NCI-H1417 treated with DMSO at 0.1 percent for 48 hours (cell line): ENCODE measurements around the gene PLA2G4A.
"Not testable (repeated sequence)": the region's sequence is repeated elsewhere in the genome, so short reads cannot be mapped to it uniquely, and the experiment has no call there.

ENCODE experiments used
- DNase-seq: peaks from one replicate; lab custom pipeline; 2025; lab: John Stamatoyannopoulos, UW

Gene PLA2G4A

DNA sequence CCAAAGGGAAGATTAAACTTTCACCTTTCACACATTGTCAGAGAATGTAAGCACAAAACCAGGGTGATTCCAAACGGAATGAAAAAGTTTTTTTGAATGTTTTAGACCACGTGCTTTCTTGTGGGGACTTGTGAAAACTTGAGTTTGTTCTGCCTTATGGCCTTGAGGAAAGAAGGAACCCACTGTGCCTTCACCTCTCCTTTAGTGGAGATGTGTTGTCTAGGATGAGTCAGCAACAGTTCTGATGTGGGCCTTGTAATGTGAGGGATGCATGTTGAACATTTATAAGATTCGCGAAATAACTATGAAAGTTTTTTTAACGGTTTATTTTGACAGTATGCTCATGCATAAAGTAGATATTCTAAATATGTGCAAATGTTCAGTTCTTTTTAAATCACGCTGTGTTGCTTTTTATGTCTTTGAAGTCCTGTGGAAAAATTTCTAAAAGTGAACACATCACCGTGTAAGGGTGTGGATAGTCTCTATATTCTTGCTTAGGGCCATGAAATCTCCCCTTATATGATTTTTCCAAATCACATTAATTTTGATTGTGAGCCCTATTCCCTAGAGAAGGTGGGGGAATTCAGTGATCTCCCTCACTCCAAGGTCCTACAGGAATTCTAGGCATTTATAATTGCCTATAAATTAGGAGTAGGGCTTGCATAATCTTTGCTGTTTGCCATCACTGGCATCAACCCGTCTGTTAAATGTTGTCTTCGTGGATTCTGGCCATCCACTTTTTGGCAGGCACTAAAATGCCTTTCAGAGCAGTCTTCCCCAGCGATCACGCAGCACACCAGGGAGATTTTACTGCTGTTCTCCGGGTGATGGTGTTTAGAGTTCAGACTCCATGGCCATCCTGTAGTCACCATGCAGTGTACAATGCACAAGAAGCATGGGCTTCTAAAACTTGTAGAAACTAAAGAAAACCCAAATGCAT lies 47.4 kb downstream of the PLA2G4A start:
- DNase-seq = no peak

DNA sequence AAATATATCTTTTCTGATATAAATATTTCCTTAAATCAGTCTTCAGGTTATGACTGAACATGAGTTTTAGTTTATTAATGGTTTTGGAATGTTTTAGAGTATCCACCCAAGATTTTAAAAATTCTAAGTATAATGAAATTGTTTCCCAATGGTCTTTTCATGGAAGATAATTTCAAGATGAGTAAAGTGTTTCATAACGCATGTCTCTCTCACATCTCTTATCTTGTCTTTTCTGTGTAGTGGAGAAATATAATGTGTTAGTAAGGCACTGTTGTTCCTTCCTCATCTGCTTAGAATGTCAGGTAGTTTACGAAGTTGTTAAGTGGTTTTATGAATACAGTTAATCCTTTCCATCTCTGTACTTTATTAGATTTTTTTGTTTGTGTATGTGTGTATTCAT lies 49.6 kb downstream of the PLA2G4A start:
- no peak for DNase-seq

- DNase-seq = no peak
Observed at GRCh38 chr1:186880982-186881381, 52.2 kb downstream of the PLA2G4A start.

DNA sequence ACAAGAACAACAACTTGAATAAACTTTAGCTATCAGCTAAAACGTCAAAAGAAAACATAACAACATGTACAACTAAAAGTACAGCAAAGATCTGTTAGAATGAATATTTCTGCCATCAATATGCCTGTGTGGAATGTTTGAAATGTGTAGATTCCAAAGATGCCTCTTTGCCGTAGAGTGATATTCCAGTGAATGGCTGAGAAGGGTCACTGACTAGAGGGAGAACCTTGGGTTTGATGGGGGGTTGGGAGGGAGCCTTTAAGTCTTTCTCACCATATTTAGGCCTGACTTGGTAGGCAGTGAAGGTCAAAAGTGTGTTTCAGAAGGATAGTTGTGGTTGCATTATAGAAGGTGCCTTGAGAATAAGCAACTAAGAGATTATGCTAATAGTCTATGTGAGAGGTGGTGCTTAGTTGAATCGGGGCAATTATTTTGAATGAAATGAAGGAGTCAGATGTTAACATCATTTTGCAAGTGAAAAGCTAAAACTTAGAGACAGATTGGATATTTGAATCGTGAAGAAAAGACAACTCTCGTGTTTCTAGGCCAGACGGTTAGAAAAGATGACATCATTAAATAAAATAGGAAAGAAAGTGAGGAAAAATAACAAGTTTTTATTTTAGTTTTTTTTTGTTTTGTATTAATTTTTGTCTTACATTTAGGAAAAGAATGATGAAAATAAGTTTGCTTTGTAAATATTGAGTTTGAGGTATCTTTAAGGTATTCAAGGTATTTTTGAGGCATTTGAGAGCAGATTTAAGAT lies 53.8 kb downstream of the PLA2G4A start:
- no peak for DNase-seq

DNA sequence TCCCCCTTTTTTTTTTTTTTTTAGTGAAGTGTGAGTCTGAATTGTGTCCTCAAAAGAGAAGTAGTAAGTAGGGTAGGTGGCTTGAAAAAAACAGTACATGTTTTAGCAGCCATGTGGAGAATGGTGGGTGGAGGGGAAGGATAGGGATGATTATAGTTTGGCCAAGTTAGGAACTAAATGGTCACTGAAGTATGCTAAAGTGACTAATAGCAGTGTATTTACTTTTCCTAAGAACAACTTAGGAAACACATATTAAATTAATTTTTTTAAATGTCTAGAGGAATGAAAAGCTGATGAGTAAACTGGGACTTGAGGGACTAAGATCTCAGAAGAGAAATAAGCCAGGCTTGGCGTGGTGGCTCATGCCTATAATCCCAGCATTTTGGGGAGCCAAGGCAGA lies 55.5 kb downstream of the PLA2G4A start:
- DNase-seq = no peak

DNA sequence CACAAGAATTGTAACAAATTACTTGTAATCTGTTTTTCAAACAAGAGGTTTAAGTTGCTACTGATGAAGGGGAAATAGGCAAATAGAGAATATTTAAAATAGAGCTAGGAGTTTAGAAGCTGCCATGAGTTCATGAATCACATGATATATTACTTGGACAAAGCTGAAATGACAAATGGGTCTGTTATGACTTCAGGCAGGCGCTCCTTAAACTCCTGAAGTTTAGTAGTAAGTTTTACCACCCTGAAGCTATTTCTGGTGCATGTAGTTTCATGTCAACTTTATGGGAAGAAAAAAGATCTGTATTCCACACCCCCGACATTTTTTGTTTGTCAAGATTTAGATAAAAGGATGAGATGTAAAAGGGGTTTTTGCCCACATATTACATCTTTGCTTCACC lies 58.5 kb downstream of the PLA2G4A start:
- DNase-seq = no peak

DNA sequence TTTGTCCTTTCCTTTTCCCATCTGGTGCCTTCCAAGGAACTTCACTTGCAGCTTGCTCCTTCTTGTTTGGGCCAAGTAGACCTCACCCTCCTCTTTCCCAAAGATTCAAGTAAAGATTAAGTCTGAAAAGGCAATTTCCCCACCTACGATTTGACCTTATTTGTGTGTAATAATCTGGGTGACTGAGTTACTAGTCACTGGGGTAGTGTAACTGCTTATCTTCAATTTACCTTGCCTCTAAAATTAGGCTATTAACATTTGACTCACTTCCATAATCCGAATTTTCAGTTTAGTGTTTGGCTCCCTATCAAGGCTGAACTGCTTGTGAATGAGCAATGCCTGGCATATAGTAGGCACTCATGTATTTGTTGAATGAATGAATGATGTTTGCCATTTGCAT lies 59.6 kb downstream of the PLA2G4A start:
- no peak for DNase-seq

- DNase-seq = no peak
Observed at GRCh38 chr1:186892936-186893335, 64.2 kb downstream of the PLA2G4A start.

DNA sequence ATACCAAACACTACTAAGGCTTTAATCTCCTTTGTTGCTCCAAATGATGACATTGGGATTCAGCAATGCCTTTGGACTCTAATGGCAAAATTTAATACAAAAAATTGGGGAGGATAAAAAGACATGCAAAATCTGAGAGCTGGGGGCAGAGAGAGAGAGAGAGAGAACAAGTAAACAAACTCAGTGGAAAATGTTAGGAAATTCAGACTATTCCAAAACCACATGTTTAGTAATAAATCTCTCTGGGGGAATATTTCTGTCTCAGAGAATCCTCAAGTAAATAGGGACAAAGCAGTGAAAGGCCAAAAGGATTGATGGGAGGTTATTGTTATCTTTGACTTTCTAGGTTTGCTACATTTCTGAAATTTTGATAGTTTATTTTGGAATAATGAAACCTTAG lies 65.7 kb downstream of the PLA2G4A start:
- no peak for DNase-seq

- no peak for DNase-seq
Observed at GRCh38 chr1:186896211-186896610, 67.5 kb downstream of the PLA2G4A start.

DNA sequence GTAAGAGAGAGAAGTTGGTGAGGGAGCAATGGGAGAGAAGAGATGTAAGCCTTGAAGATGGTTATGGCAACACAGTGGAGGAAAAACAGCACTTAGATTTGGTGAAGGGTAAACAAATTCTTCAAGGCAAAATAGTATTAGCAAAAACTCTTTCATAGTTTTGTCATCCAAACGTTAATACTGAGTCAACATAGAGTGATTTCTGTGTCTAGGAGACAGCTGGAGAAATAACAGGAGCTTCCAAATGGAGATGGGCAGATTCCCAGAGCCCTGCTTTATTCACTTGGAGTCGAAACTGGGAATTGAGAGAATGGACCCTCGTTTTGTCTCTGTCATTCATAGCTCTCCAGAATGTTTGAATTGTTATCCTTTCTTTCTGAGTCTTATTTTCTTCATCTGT lies 68.3 kb downstream of the PLA2G4A start:
- no peak for DNase-seq

DNA sequence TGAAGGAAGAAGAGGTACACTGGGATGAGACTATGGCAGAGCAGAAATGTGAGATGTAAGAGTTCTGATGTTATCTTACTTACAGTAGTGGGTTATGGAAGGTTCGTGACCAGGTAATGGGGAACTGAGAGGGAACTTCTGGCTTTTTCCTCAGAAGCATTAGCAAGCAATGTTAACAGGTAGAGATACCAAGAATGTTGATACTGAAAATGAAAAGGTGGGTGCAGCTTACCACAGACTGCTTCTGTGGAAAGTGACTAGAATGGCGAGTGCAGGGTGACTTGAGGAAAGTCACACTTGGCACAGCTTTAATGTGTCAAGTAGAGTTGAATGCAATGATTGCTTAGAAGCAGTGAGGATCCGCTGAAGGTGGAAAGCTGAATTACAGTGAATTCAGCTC lies 70.8 kb downstream of the PLA2G4A start:
- no peak for DNase-seq

DNA sequence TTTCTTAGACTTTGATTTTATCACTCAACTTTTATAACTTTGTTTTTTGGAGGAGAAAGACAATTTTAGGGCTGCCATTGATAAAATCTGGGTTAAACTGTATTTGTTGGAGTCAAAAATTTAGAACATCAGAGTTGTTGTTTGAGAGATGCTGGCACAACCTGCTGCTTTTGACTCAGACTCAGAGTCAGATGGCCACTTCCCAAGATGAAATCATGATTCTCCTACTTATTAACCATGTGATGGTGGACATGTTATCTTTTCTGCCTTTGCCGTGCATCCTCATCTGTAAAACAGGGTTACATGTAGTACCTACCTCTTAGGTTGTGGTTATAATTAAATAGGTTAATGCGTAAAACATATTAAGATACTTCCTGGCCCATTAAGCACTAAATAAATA lies 71.2 kb downstream of the PLA2G4A start:
- no peak for DNase-seq

DNA sequence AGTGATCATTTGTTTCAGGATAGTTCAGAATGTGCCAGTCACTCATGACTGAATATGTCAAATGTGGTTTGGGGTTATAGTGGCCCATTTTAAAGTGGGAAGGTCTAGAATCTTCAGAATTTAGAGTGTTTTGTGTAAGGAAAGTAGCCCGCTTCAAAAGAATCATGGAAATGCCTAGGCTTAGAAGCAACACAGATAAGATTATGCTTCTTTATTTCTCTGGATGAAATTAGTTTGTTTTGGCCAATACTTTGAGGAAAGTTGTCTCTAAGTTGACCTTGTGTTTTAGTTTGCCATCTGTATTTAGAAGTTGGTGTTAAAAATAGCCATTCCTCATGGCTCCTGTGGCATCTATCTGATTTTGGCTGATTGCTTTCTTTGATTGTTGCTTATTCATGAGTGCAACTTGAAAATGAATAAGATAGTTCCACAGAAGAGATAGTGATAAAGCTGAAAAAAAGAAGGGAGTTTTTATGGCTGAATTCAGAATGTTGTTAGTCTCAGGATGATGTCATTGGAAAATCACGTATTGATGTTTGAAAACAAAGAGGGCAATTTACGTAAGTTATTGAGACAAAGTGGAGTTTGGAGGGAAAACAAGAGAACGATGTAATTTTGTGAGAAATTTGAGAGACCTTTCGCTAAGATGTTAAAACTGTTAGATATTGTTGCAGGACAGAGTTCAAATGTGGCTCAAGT lies 71.9 kb downstream of the PLA2G4A start:
- DNase-seq = no peak

DNA sequence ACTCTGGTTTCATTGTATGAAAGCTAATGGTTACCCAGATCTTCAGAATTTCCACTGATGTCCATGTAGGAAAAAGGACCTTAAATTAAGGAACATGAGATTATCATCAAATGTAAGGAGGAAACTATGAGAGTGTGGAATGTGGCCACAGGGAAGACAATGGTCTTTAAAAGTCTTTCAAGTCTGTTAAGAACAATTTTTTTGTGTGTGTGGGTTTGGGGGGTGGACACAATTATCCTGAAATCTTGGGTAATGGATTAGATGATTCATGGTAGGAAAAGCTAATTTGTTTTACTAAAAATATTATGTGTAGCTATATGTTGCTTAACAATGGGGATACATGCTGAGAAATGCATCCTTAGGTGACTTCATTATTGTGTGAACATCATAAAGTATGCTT lies 72.9 kb downstream of the PLA2G4A start:
- no peak for DNase-seq

DNA sequence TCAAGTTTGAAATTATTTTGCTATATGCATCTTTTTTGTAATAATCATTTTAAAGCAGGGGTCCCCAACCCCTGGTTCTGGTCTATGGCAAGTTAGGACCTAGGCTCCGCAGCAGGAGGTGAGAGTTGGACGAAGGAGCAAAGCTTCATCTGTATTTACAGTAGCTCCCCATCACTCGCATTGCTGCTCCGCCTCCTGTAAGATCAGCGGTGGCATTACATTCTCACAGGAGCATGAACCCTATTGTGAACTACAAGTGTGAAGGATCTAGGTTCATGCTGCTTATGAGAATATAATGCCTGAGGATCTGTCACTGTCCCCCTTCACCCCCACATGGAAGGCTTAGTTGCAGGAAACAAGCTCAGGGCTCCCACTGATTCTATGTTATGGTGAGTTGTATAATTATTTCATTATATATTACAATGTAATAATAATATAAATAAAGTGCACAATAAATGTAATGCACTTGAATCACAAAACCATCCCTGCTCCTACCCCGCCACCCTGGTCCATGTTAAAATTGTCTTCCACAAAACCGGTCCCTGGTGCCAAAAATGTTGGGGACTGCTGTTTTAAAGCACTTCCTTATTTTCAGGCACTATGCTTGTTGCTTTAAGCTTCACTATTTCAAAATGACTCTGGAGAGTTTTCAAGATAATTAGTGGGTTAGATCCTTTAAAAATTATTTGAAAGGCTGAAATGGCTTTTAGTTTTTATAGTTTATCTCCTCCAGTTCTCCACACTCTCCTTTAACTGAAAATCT lies 74.8 kb downstream of the PLA2G4A start:
- DNase-seq = no peak

DNA sequence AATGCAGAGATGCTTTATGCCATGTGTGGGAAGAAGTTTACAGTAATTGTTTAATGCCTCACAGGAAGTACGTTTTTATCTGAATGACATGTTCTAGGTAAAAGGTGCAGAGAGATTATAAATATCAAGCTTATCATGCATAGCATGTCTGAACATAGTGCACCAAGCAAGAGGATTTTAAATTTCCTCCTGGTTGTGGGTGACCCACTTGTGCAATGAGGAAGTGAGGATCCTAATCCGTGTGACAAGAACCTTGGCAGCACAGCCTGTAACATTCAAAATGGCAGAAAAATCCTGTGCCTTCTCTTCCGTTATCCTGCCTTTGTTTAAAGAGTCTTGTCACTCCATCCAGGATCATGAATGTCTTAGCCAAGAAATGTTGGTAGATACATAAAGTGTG lies 75.6 kb downstream of the PLA2G4A start:
- no peak for DNase-seq

DNA sequence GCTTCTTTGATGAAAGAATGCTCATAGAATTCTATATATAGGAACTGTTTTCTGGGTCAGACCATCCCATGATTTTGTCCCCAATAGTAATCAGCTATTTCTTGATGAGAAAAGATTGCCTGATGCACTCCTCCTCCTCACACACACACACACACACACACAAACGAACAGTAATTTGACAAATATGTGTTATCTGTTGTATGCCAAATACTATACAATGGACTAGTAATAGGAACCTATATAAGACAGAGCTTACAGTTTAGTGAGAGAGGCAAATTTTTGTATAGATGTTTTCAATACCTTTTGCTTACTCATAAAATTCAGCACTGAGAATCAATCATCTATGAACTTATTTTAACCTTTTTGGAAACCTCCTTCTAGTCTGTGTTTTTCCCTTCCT lies 76.8 kb downstream of the PLA2G4A start:
- DNase-seq = no peak

- DNase-seq = no peak
Observed at GRCh38 chr1:186915555-186915954, 86.8 kb downstream of the PLA2G4A start.

GRCh38 chr1:186917106-186917786 lies 88.5 kb downstream of the PLA2G4A start:
- DNase-seq = not testable (repeated sequence)

GRCh38 chr1:186921386-186921785 lies 92.6 kb downstream of the PLA2G4A start:
- DNase-seq = not testable (repeated sequence)
